GM19099 (cell line): ENCODE measurements around the gene PSAPL1.

Experiments used
- POLR2A ChIP-seq: IDR thresholded peaks from 3 replicates; pipeline ENCODE4 v1.6.1; 2011; ENCODE audit warnings: low read depth; ENCODE audit not compliant: insufficient read length; ENCODE audit errors: extremely low read depth

PSAPL1 gene

GRCh38 chr4:7442574-7443162 lies 7.9 kb upstream of the PSAPL1 start:
- TF ChIP-seq POLR2A, result no peak

- no peak for TF ChIP-seq POLR2A
These were observed 6.5 kb upstream of the PSAPL1 start for GRCh38 chr4:7441201-7441600.

GRCh38 chr4:7439699-7440098 lies 5.0 kb upstream of the PSAPL1 start:
- no peak for TF ChIP-seq POLR2A

- no peak for TF ChIP-seq POLR2A
These were observed 1.5 kb upstream of the PSAPL1 start for GRCh38 chr4:7436256-7436655.

- no peak for TF ChIP-seq POLR2A
These were observed 836 bp upstream of the PSAPL1 start for GRCh38 chr4:7435471-7436061.

GRCh38 chr4:7434141-7434765 lies 477 bp downstream of the PSAPL1 start:
- no peak for TF ChIP-seq POLR2A

- no peak for TF ChIP-seq POLR2A
These were observed 1.2 kb downstream of the PSAPL1 start for GRCh38 chr4:7433376-7434140.

GRCh38 chr4:7432531-7433375 lies 2.0 kb downstream of the PSAPL1 start:
- TF ChIP-seq POLR2A, result no peak

- TF ChIP-seq POLR2A, result no peak
These were observed 2.8 kb downstream of the PSAPL1 start for GRCh38 chr4:7431696-7432530.

- no peak for TF ChIP-seq POLR2A
These were observed 3.6 kb downstream of the PSAPL1 start for GRCh38 chr4:7430965-7431695.

- no peak for TF ChIP-seq POLR2A
These were observed 4.3 kb downstream of the PSAPL1 start for GRCh38 chr4:7430368-7430964.

GRCh38 chr4:7429601-7430078 lies 5.1 kb downstream of the PSAPL1 start:
- TF ChIP-seq POLR2A, result no peak

- no peak for TF ChIP-seq POLR2A
These were observed 5.7 kb downstream of the PSAPL1 start for GRCh38 chr4:7429069-7429416.

- TF ChIP-seq POLR2A, result no peak
These were observed 6.3 kb downstream of the PSAPL1 start for GRCh38 chr4:7428261-7429068.
